Measurements from ENCODE around the gene GLYR1.

DNA sequence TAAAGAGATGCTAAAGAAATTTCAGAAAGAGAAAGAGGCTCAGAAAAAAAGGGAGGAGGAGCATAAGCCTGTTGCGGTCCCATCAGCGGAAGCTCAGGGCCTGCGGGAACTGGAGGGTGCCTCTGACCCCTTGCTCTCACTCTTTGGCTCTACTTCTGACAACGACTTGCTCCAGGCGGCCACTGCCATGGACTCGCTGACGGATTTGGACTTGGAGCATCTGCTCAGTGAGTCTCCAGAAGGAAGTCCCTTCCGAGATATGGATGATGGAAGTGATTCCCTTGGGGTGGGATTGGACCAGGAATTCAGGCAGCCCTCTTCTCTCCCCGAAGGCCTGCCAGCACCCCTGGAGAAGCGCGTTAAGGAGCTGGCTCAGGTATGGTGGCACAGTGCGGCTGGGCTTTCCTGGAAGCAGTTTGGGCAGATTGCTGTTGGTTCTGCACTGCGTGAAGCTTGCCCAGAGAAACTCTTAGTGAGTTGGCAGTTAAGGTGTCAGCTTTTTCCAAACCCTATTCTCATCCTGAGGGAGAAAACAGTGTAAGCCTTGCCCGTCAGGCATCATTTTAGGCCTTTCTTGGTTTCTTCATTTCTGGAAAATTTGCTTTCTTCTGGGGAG is 13.7 kb upstream of the GLYR1 start:
- TF ChIP-seq GATA2 (IDR thresholded peaks at IDR 0.05; ENCODE audit: low read depth, low read length) (no peak), GATA3 (IDR thresholded peaks at IDR 0.05; ENCODE audit: low read depth, low read length) (no peak)

Data from SH-SY5Y (cell line).